ENCODE measurements around the gene MAD1L1.

The MAD1L1 gene

DNA sequence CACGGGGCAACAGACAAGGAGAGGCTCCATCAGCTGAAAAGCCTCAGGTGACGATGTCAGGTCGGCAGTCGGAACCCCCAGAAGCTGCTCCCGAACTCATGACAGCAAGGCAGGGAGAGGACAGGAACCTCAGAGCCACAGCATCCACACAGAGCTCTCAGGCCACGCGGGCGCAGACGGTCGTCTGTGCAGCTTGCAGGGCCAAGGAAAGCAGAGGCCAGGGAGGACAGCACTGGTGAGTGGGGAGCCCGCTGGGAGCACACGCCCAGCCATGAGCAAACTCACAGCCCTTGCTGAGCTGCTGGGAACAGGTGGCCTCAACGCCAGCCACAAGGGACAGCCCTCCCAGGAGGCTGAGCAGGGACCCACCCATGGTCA, 138.9 kb downstream of the MAD1L1 start:
- in situ Hi-C loops (cut with MboI; ENCODE audit: low sequenced_read_pairs): no loop called here

DNA sequence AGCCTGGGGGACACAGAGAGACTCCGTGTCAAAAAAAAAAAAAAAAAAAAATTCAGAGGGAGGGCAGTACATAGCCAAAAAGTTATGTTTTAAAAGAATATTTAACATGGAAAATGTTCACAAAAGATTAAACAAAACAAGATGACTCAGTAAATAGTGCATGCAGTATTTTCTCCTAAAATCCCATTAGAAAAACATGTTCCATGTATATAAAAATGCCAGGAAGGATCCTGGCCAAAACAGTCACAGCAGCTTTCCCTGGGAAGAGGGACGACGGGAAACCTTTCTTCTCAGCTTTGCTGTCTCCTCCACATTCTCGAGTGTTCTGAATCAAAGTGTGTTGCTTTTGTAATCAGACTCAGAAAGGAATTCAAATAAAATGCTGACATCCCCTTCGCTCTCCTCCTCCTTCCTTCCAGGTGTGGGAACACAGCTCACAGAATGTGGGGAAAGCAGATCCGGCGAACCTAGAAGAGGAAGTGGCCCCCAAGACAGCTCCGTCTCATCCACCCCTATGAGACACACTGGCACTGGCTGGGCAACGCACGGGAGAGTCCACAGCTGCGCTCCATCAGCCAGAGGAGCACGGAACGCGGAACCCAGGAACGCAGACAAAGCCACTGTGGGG, 139.4 kb downstream of the MAD1L1 start:
- in situ Hi-C loops (cut with MboI; ENCODE audit: low sequenced_read_pairs): no loop called here

DNA sequence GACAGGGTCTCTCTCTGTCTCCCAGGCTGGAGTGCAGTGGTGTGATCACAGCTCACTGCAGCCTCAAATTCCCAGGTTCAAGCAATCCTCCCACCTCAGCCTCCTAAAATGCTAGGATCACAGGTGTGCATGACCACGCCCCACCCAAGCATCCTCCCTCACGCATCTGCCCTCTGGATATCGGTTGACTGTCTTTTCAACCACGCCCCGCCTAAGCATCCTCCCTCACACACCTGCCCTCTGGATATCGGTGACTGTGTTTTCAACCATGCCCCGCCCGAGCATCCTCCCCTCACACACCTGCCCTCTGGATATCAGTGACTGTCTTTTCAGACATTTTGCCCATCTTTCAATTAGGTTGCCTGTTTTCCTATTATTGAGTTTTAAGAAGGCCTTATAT, 140.5 kb downstream of the MAD1L1 start:
- in situ Hi-C loops (cut with MboI; ENCODE audit: low sequenced_read_pairs): no loop called here

DNA sequence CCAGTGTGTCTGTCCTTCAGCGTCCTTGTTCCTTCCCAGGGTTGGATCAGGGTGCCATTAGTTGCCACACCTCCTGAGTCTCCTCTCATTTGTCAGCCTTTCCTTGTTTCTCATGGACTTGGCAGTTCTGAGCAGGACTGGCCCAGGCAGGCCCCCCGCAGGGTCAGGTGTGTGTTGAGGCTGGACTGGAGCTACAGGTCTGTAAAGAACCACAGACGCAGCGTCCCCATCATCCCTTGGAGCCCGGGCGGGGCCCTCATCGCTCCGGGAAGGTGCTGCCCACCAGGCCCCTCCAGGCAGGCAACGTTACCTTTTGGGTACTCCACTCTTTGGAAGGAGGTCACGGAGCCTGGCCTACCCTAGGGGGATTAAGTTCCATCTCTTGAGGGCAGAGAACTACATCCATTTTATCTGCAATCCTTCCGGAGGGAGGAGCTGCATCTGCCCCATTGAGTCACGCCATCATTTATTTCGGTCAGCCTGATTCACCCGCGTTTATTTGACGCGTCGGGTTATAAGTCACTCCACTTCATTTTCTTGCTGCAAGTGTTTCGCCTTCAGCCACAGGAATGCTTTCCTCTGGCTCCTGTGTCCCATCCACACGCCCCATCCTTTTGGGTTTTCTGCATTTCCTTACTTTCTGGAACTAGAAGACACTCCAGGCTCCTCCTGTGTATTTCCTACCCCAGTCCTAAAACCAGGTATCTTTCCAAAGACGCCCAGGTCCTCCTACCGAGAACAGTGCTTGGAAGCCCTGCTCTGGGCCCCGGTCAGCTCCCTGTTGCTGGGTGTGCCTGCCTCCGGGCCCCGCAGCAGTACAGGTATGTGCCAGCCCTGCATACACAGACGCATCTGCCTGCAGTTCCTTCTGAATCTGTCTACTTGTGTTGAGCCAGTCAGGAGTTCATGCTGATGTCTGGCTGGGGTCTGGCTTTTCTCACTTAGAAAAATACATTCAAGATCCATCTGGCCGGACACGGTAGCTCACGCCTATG, 141.9 kb downstream of the MAD1L1 start:
- in situ Hi-C loops (cut with MboI; ENCODE audit: low sequenced_read_pairs): no loop called here

DNA sequence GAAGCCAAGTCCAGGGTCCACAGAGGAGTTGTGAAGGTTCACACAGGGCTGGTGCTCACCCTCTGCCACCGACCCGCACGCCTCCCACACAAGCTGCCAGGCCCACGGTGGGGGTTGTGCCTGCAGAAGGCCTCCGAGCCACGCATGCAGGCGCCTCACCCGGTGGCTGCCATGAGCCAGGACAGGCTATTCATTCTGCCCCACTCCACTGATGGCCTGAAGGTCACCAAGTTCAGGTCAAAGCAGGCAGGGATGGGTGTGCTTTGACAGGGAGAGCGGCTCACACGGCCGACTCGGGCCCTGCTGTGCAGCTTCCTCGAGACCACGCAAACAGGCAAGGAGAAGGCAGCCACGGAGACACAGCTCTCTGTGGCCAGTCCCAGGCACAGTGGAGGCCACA, 143.9 kb downstream of the MAD1L1 start:
- in situ Hi-C loops (cut with MboI; ENCODE audit: low sequenced_read_pairs): no loop called here

DNA sequence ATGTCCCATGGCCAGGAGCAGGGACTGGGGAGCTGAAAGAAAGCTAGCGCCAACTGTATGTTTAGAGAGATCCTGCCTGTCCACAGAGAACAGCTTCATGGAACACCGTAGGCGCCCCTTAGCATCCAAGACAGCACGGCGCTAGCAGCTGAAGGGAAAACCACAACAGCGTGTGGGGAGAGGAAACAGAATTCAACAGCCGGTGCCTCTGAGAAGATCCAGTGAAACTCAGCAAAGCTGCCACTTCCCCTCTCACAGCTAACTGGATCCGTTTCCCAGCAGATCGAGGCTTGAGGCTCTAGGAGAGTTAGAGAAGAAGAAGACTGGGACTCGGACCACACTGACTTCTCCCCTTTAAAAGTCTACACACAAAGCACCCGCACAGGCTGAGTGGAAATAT, 145.0 kb downstream of the MAD1L1 start:
- in situ Hi-C loops (cut with MboI; ENCODE audit: low sequenced_read_pairs): no loop called here

DNA sequence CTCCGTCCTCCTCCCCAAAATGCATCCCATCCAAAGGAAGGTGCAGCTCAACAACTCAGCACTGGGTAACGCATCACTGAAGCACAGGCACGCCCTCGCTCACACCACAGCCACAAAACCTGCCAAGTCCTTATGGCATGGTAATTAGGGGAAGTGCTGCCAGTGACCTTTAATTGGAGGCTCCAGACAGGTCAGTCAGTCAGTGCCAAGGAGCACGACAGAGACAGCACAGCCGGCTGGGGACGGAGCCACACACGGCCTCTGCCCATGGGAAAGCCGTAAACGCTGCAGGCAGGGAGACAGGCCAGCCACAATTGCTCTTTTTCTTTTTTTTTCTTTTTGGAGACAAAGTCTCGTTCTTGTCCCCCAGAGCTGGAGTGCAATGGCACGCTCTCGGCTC, 146.5 kb downstream of the MAD1L1 start:
- in situ Hi-C loops (cut with MboI; ENCODE audit: low sequenced_read_pairs): no loop called here

DNA sequence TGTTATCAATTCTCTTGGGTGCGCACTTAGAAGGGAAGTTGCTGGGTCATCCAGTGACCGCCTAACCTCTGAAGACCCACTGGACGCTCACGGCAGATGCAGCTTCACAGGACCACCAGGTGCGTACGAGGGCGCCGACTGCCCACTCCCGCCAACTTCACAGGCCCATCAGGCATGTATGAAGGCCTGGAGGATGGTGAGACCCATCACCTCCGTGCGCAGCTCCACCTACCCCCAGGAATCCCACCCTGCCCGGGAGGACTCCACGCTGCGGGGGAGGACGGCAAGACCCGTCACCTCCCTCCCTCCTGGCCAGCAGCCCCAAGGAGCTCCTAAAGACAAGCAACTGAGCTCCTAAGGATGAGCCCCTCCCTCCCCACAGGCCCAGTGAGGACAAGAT, 146.9 kb downstream of the MAD1L1 start:
- in situ Hi-C loops (cut with MboI; ENCODE audit: low sequenced_read_pairs): no loop called here

DNA sequence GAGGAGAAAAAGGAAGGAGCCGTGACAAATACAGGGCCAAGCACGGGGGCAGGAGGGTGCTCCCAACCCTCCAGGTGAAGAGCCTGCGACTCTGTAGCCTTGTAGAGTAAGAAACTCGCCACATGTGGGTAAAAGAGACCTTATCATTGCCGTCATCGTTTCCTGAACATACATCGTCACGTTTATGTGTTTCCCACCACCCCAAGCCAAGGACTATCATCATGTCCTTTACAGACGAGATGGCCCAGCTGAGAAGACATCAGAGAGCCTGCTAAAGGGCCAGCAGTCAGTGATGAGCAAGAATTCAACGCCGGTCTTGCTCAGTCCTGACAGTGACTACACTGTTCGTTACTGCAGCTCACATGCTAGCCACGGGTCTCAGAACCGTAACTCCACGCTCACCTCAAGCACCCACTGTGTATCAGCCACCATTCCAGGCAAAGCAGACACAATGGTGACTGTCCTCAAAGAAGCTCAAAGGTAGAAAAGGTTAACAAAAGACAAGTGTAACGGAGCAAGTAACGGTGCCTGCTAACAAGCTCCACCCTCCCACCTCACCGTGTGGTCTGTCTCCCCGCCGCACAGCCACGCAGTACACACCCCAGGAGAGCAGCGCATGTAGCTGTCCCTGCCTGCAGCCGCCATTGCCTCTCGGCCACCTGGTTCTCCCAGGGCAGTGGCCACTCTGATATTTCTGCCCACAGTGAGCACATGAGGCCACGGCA, 147.8 kb downstream of the MAD1L1 start:
- in situ Hi-C loops (cut with MboI; ENCODE audit: low sequenced_read_pairs): no loop called here

DNA sequence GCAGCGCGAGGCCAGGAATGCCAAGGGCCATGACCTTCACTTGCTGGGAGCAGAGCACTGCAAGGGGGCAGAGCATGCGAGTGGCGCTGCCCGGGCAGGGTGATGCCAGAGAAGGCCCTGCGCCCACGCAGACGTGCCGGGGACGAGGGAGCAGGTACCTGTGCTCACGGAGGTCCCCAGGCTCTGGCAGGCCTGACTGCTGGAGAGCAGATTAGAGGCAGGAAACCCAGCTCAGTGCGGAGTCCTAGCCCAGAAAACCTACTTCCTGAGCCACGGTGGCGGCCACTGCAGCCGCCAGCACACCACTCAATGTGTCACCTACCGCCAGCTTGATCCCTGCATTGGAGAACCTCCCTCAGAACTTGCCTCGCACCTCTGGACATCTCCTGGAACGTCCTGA, 148.4 kb downstream of the MAD1L1 start:
- in situ Hi-C loops (cut with MboI; ENCODE audit: low sequenced_read_pairs): no loop called here

DNA sequence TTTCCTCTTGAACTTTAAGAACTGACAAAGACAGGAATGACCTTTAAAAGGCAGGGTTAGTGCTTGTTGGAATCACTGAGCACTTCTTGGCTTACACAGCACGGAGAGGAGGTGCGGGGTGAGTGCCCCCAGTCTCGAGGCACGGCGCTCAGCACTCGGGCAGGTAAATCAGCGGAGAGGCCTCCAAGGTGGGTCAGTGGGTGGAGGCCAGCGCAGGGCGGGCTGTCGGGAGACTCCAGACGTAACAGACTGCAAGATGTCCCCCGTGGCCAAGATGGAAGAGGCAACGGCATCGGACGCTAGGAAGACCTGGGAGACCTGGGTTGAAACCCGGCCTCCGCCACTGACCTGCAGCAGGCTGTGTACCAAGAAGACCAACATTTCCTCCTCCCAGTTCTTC, 149.4 kb downstream of the MAD1L1 start:
- in situ Hi-C loops (cut with MboI; ENCODE audit: low sequenced_read_pairs): no loop called here

DNA sequence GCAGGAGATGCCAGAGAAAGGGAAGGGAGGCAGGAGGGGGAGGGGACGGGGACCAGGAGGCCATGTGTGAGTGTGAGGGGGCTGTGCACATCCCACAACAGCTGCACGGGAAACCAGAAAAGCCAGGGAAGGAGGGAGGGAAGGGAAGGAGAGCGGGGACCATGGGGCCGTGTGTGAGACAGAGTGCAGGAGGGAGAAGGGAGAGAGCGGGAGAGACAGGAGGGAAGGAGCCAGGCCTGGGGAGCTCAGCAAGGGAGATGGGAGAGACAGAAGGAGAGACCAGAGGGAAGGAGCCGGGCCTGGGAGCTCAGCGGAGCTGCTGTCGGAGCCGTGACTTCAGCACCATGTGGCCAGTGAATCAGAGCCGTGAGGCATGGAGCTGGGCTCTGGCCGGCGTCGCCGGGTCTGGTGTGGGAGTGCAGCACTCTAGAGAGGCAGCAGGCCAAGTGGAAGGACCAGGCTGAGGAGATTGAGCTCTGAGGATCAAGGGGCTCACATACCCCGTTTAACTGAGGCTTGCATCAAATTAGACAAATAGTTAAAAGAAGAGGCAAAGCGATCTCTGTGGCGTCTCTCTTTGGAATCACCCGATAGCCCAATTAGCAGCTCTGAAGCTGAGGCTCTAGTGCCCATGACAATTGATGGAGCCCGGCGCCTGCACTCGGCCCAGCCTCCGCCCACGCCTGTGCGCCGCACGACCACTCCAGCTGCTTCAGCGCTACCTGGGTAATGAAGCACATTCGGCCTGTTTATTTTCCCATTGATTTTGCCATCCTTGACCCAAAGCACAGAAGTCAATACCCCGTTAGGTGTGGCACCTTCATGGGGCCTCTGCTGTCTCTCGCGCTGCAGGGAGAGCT, 150.4 kb downstream of the MAD1L1 start:
- in situ Hi-C loops (cut with MboI; ENCODE audit: low sequenced_read_pairs): no loop called here

DNA sequence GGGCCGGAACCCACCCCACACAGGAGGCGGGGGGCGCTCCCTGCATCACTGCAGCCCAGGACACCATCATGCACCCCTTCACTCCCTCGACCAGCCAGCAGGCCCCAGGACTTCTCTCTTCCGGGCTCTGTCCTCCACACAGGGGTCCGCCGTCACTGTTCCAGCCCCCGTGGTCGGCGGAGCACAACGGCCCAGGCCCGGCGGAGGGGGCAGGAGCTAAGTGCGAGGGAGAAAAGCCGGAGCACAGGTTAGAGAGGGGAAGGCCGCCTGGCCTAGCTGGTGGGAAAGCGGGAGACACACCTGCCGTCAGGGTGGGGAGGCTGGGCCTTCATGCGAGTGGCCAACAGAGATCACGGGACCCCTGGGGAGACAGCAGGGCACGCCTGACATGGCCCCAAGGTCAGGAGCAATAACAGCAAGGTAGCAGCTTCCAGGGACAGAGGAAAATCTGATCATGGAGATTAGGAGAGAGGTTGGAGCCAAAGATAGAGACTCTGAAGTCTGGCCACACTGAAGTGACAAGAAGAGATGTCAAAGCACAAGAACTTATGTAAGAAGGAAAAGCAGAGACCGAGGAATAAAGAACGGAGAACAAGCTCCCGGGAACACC, 151.1 kb downstream of the MAD1L1 start:
- in situ Hi-C loops (cut with MboI; ENCODE audit: low sequenced_read_pairs): no loop called here

DNA sequence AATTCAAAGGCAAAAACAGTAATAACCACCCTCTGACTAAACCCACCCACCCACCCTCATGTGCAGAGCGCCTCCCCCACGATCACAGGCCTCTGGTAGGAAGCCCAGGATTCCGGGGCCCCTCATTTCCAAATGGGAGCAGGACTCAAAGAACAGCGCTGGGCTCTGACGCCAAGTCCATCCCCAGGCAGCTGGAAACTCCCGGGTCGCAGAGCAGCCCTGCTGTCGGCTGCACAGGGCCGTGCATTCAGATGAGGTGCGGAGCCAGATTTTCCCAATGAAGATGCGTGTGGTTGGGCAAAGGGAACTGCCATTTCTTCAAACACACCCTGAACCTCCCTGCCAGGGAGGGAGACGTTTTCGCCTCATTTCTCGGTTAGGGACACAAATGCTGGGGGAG, 152.3 kb downstream of the MAD1L1 start:
- in situ Hi-C loops (cut with MboI; ENCODE audit: low sequenced_read_pairs): no loop called here

DNA sequence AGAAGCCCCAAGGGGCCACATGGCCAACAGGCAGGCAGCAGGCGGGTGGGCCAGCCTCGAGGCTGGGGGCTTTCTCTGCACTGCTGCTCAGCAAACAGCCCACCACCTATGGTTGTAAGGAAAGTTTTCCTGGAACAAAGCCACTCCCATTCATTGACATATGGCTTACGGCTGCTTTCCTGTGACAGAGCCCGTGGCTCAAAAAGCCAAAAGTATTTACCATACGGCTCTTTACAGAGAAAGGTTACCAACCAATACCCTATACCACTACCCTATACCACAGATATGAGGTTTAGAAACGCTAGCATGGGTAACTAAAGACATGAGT, 152.7 kb downstream of the MAD1L1 start:
- in situ Hi-C loops (cut with MboI; ENCODE audit: low sequenced_read_pairs): no loop called here

DNA sequence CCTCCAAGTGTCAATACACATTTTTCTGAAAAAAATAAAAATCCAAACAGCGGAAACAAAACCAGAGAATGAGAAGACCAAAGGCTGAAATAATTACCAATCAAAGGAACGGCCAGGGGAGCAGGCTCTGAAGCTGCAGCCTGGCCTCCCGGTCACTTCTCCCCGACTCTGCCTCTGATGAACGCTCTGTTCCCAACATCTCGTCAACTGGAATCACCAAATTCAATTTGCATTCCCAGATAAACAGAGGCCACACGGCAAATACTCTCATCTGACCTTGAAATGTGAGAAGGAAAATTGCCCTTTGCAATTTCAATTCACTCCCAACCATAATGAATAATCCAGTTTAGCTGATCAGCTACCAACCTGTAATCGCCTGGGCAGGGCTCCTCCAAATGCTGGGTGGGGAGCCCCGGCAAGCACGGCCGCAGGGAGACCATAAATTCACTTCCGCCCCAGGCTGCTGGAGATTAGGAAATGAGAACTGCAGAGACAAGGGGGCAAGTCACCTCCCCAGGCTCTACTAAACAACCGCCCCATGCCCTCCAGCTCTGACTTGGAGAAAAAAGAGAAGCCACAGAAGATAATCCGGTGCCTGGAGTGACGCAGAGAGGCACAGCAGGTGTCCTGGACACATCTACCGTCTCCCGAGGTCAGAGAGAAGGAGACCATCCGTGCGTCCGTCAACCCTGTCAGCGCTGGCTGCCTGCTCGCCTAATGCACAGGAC, 153.2 kb downstream of the MAD1L1 start:
- in situ Hi-C loops (cut with MboI; ENCODE audit: low sequenced_read_pairs): no loop called here

DNA sequence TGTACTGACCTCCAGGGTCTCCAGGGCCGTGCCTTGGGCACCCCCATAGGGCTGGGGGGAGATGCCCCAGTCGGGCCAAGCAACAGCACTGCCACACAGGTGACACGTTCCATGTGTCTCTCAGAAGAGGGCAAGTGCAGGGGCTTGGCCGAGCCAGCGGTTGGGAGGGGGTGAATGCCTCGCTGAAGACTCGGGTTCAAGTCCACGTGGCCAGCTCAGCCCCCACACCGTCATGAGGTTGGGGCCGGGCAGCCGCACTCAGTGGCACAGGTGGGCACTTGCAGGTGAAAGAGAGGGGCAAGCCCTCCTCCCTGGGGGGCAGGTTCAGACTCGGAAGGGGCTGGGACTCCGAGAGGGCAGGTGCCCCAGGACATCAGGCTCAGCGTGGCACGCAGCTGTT, 153.8 kb downstream of the MAD1L1 start:
- in situ Hi-C loops (cut with MboI; ENCODE audit: low sequenced_read_pairs): no loop called here

DNA sequence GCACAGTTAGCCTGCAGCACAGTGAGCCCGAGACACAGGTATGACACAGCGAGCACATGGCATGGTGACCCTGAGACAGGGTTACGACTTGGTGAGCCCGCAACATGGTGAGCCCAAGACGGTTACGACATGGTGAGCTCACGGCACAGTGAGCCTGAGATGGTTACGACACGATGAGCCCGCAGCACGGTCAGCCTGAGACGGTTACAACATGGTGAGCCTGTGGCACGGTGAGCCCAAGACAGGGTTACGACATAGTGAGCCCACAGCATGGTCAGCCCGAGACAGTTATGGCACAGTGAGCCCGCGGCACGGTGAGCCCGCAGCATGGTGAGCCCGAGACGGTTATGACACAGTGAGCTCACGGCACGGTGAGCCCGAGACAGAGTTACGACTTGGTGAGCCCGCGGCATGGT, 156.1 kb downstream of the MAD1L1 start:
- in situ Hi-C loops (cut with MboI; ENCODE audit: low sequenced_read_pairs): no loop called here

DNA sequence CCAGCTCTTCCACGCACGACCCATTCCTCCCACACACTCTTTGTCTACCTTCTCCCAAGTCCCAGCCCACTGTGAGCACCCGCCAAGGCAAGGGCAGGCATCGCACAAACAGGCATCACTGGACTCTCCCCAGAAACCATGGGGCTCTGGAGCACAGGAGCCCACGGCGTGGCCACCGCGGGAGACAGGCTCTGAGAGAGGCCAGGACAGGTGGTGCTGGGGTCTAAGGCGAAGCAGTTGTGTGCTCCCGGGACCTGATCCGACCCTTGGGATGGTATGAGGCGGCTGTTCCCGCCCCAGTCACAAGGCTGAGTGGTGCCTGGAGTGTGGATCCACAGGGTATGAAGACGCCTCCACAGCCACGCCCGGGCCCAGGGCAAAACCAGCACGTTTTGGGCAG, 156.9 kb downstream of the MAD1L1 start:
- in situ Hi-C loops (cut with MboI; ENCODE audit: low sequenced_read_pairs): no loop called here

DNA sequence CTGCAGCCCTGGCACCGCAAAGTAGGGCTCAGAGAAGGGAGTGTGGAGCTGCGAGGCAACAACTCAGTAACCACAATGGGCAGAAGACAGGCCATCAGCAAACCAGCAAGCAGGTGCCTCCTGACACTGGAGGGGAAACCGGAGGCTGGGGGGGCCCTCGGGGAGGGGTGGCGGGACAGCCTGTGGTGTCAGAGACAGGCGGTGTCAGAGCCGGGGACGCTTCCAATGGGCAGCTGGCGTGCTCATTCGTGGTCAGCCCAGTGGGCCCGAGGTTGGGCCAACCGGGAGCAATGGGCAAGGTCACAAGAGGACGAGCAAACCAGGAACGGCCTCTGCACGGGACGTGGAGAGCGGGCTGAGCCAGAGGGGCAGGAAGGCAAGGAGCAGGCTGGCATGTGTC, 158.1 kb downstream of the MAD1L1 start:
- in situ Hi-C loops (cut with MboI; ENCODE audit: low sequenced_read_pairs): no loop called here

All from HL-60/S4 treated with retinoic acid at 250 ng/mL for 4 days and 3 days (cell line).